GM18858 (cell line): ENCODE measurements around the gene GUCY1A2.
"Not testable (repeated sequence)": the region's sequence is repeated elsewhere in the genome, so short reads cannot be mapped to it uniquely, and the experiment has no call there.

Source experiments
- ATAC-seq: cut with Tn5 transposase; IDR thresholded peaks from one replicate; pipeline ENCODE4 v1.9.1; 2021; ENCODE audit not compliant: unreplicated experiment

Gene GUCY1A2

GRCh38 chr11:106842134-106842533 is 176.1 kb downstream of the GUCY1A2 start:
- ATAC-seq, result no peak

GRCh38 chr11:106840947-106841346 is 177.3 kb downstream of the GUCY1A2 start:
- ATAC-seq, result no peak

- ATAC-seq, result no peak
Measured at GRCh38 chr11:106840146-106840545, 178.1 kb downstream of the GUCY1A2 start.

GRCh38 chr11:106834567-106834966 is 183.7 kb downstream of the GUCY1A2 start:
- ATAC-seq, result no peak

- no peak for ATAC-seq
Measured at GRCh38 chr11:106828976-106829375, 189.3 kb downstream of the GUCY1A2 start.

GRCh38 chr11:106828576-106828975 is 189.7 kb downstream of the GUCY1A2 start:
- ATAC-seq, result no peak

- ATAC-seq, result no peak
Measured at GRCh38 chr11:106827687-106828086, 190.6 kb downstream of the GUCY1A2 start.

- not testable (repeated sequence) for ATAC-seq
Measured at GRCh38 chr11:106826558-106826957, 191.7 kb downstream of the GUCY1A2 start.

- no peak for ATAC-seq
Measured at GRCh38 chr11:106821826-106822225, 196.4 kb downstream of the GUCY1A2 start.

GRCh38 chr11:106821291-106821690 is 197.0 kb downstream of the GUCY1A2 start:
- no peak for ATAC-seq

- no peak for ATAC-seq
Measured at GRCh38 chr11:106818443-106818842, 199.8 kb downstream of the GUCY1A2 start.

- no peak for ATAC-seq
Measured at GRCh38 chr11:106815209-106815608, 203.1 kb downstream of the GUCY1A2 start.

GRCh38 chr11:106813806-106814205 is 204.5 kb downstream of the GUCY1A2 start:
- no peak for ATAC-seq

- no peak for ATAC-seq
Measured at GRCh38 chr11:106794058-106794457, 224.2 kb downstream of the GUCY1A2 start.

- ATAC-seq, result no peak
Measured at GRCh38 chr11:106789406-106789805, 228.9 kb downstream of the GUCY1A2 start.

GRCh38 chr11:106787454-106787853 is 230.8 kb downstream of the GUCY1A2 start:
- no peak for ATAC-seq

- ATAC-seq, result no peak
Measured at GRCh38 chr11:106785913-106786650, 232.2 kb downstream of the GUCY1A2 start.

GRCh38 chr11:106777302-106777701 is 241.0 kb downstream of the GUCY1A2 start:
- ATAC-seq, result not testable (repeated sequence)

GRCh38 chr11:106770489-106771085 is 247.7 kb downstream of the GUCY1A2 start:
- ATAC-seq, result no peak

GRCh38 chr11:106765469-106766258 is 252.6 kb downstream of the GUCY1A2 start:
- no peak for ATAC-seq

- ATAC-seq, result no peak
Measured at GRCh38 chr11:106763501-106763900, 254.8 kb downstream of the GUCY1A2 start.

GRCh38 chr11:106761745-106762144 is 256.5 kb downstream of the GUCY1A2 start:
- no peak for ATAC-seq
